Transverse colon (tissue), 4 donors: Measurements from ENCODE around the gene PPP1R15B.

ENCODE experiments used
- EP300 ChIP-seq: sonication (generic); formaldehyde crosslinking; IDR thresholded peaks from one replicate; pipeline ENCODE4 v1.6.1; 2017; ENCODE audit warnings: antibody characterized with exemption, low read depth
- POLR2A ChIP-seq: fragments of 450-650 bp; IDR thresholded peaks from one replicate; pipeline ENCODE4 v1.6.1; 2016; ENCODE audit warnings: antibody characterized with exemption, mild to moderate bottlenecking, moderate library complexity
- POLR2AphosphoS5 ChIP-seq, 3 donors: sonication (generic); formaldehyde crosslinking; IDR thresholded peaks; one replicate each; pipeline ENCODE4 v1.6.1; 2016; ENCODE audit warnings: antibody characterized with exemption in 3 of 3
- TF ChIP-seq, protein P1 (sequence below), 5 experiments: fragments of 200-600 bp in 3 of 5; fragments of 450-650 bp in 2 of 5; sonication (generic) in 3 of 5; IDR thresholded peaks; 1 replicate in 2 of 5; 2 replicates in 3 of 5; pipeline ENCODE4 v1.5.1; 2016 to 2017; ENCODE audit warnings: antibody characterized with exemption in 5 of 5, inconsistent platforms in 3 of 5, mild to moderate bottlenecking in 2 of 5, moderate library complexity in 1 of 5

DNA sequence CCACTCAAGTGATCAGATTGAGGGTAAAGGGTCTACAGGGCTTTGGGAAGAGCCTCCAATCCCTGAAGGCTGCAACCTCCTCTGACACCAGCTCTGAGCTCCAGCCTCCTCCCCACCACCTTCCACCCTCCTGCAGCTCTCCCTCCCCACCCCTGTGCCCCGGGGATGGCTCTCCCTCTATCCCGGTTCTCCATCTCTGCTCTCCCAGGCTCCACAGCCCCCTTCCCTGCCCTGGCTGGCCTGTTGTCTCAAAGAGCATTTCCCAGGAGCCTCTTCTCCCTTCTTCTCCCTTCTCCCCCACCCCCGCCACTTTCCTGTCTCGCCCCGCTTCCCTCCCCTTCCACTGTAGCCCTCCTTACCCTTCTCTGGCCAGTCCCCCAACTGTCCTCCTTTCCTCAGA lies 53.0 kb downstream of the PPP1R15B start:
- TF ChIP-seq, protein P1, sequence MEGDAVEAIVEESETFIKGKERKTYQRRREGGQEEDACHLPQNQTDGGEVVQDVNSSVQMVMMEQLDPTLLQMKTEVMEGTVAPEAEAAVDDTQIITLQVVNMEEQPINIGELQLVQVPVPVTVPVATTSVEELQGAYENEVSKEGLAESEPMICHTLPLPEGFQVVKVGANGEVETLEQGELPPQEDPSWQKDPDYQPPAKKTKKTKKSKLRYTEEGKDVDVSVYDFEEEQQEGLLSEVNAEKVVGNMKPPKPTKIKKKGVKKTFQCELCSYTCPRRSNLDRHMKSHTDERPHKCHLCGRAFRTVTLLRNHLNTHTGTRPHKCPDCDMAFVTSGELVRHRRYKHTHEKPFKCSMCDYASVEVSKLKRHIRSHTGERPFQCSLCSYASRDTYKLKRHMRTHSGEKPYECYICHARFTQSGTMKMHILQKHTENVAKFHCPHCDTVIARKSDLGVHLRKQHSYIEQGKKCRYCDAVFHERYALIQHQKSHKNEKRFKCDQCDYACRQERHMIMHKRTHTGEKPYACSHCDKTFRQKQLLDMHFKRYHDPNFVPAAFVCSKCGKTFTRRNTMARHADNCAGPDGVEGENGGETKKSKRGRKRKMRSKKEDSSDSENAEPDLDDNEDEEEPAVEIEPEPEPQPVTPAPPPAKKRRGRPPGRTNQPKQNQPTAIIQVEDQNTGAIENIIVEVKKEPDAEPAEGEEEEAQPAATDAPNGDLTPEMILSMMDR (IDR thresholded peaks at IDR 0.05) = no peak
- TF ChIP-seq EP300 (no peak), POLR2A (no peak), POLR2AphosphoS5 (IDR thresholded peaks at IDR 0.05) (no peak)
